DND-41 (cell line): ENCODE results near the gene PLEKHA6.

Experiments
- ATAC-seq: fragments of 200-7000 bp; cut with Tn5 transposase; 3 replicates; pipeline ENCODE4 v1.9.1; 2021; ENCODE audit warnings: low read depth; ENCODE audit not compliant: insufficient read depth
- DNase-seq: peaks from one replicate; pipeline ENCODE4 v3.0.0-alpha.2; 2020
- H2AFZ ChIP-seq: 2 replicates; pipeline ENCODE4 v1.6.0; 2012; ENCODE audit warnings: low read depth, low read length
- H3K27ac ChIP-seq: 2 replicates; pipeline ENCODE4 v1.5.1; 2012; ENCODE audit warnings: low read length, inconsistent platforms
- H3K27me3 ChIP-seq: fragments of 200-600 bp; sonication (generic); 2 replicates; pipeline ENCODE4 v1.6.0; 2012; ENCODE audit warnings: low read length, mild to moderate bottlenecking, inconsistent platforms; ENCODE audit not compliant: insufficient read depth, poor library complexity
- H3K36me3 ChIP-seq: 2 replicates; pipeline ENCODE4 v1.5.1; 2012; ENCODE audit warnings: low read length, inconsistent platforms; ENCODE audit not compliant: insufficient read depth
- H3K4me1 ChIP-seq: 2 replicates; pipeline ENCODE4 v1.5.1; 2012; ENCODE audit warnings: mild to moderate bottlenecking, low read length; ENCODE audit not compliant: insufficient read depth
- H3K4me2 ChIP-seq: 2 replicates; pipeline ENCODE4 v1.6.0; 2012; ENCODE audit warnings: mild to moderate bottlenecking, moderate library complexity, low read length, inconsistent platforms; ENCODE audit not compliant: insufficient read depth
- H3K4me3 ChIP-seq, 2 experiments: fragments of 200-600 bp in 1 of 2; shearing (Covaris generic) in 1 of 2; 2 replicates each; pipeline ENCODE4 v1.5.1; 2012 to 2016; ENCODE audit warnings: inconsistent platforms in 2 of 2, low read length in 2 of 2, mild to moderate bottlenecking in 2 of 2, low read depth in 1 of 2, moderate library complexity in 1 of 2
- H3K79me2 ChIP-seq: 2 replicates; pipeline ENCODE4 v1.6.0; 2012; ENCODE audit warnings: low read length, inconsistent platforms; ENCODE audit not compliant: insufficient read depth
- H3K9ac ChIP-seq: 2 replicates; pipeline ENCODE4 v1.6.0; 2012; ENCODE audit warnings: low read depth, mild to moderate bottlenecking, inconsistent platforms, low read length, moderate library complexity
- H3K9me3 ChIP-seq: 2 replicates; pipeline ENCODE4 v1.5.1; 2012; ENCODE audit warnings: low read length, moderate library complexity, mild to moderate bottlenecking, inconsistent platforms; ENCODE audit not compliant: insufficient read depth, severe bottlenecking
- H4K20me1 ChIP-seq: 2 replicates; pipeline ENCODE4 v1.6.0; 2012; ENCODE audit warnings: low read length; ENCODE audit not compliant: insufficient read depth
- CTCF ChIP-seq: IDR thresholded peaks from 2 replicates; pipeline ENCODE4 v1.5.1; 2012; ENCODE audit warnings: borderline replicate concordance, low read length, moderate library complexity, mild to moderate bottlenecking; ENCODE audit not compliant: poor library complexity, severe bottlenecking; ENCODE audit errors: extremely low read depth
- EZH2 ChIP-seq: IDR thresholded peaks from 3 replicates; pipeline ENCODE4 v1.6.1; 2012; ENCODE audit warnings: borderline replicate concordance, low read depth, mild to moderate bottlenecking, moderate library complexity, low read length, inconsistent platforms; ENCODE audit not compliant: severe bottlenecking

Gene PLEKHA6

DNA sequence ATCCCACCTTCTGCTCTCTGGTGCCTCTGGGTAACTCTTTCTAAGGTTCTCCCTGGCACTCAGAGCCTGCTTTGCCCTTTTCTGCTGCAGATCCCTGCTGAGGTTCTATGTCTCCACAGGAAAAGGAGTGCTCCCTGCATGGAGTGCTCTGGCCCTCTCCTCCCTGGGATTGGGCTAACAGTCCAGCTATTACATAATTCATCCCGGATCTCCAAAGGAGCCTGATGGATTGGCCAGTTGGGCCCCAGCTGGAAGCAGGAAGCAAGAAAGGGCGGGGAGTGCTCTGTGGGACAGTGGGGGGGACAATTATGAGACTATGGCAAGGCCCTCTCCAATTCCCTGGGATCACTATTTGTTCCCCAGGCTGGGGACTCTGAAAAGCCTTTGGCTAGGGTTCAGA, 94.1 kb downstream of the PLEKHA6 start:
- H3K9me3 ChIP-seq = no peaks in the 10 kb centered on the region
- no peak overlapping the region for H3K9ac ChIP-seq
- ATAC-seq (no peak), DNase-seq (no peak)
- H3K4me1 ChIP-seq = no peaks in the 10 kb centered on the region
- H3K4me2 ChIP-seq = no peak overlapping the region
- no peak overlapping the region for H3K27ac ChIP-seq
- H3K27me3 ChIP-seq = peaks cover 25% of the 10 kb centered on the region
- no peak overlapping the region for H2AFZ ChIP-seq
- TF ChIP-seq CTCF = no peak
- no peak for TF ChIP-seq EZH2
- H4K20me1 ChIP-seq = no peaks in the 10 kb centered on the region
- no peak overlapping the region for H3K4me3 ChIP-seq
- no peaks in the 10 kb centered on the region for H3K79me2 ChIP-seq
- no peaks in the 10 kb centered on the region for H3K36me3 ChIP-seq

DNA sequence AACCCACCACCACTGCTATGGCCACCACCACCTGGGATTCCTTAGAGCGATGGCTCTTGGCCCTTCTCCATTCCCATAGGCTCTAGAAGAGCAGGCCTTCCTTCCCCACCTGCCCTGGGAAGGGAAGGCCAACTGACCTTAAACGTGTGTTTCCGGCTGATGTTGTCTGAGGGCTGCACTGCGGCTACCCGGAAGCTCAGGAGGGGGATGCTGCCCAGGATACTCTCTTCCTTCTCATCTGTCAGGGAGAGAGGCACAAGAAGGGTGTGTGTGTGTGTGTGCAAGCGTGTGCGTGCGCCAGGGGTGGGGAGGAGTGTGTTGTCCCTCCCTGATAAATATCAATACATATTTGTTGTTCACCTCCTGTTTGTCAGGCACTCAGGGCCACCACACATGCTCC, 94.9 kb downstream of the PLEKHA6 start:
- Histone ChIP-seq H3K4me1 (no peaks in the 10 kb centered on the region), H3K79me2 (no peaks in the 10 kb centered on the region), H3K36me3 (no peaks in the 10 kb centered on the region), H3K4me2 (no peak overlapping the region), H3K4me3 (no peak overlapping the region), H3K27me3 (peaks cover 23% of the 10 kb centered on the region), H4K20me1 (no peaks in the 10 kb centered on the region), H2AFZ (no peak overlapping the region), H3K27ac (no peak overlapping the region), H3K9ac (no peak overlapping the region), H3K9me3 (no peaks in the 10 kb centered on the region)
- DNase-seq (no peak), ATAC-seq (no peak)
- TF ChIP-seq EZH2 (no peak), CTCF (no peak)

DNA sequence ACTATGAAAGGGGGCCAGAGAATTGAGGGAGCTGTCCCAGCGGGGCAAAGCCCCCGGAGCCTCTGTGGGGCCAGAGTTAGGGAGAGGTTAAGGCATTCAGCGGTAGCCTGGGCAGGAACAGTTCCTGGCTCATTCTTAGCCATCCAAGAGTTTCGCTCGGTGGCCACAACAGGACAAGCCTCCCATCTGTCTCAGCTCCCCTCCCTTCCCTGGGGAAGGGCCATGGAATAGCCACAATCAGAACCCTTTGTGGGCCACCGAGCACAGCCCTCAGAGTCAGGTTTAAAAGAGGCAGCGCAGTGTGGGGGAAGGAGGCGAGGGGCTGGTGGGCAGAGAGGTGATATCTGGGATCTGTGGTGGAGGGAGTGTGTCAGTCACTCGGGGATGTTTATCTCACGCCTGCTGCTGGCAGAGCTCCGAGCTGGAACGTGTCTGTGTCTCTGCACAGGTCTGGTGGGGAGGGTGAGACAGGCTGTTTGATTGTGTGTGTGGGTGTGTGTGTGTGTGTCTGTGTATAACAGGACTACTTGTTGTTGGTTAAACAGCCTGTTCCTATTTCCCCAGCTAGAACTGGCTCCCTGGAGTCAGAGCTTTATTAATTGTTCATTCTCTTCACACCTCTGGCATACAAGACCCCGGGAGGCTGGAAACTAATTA, 96.3 kb downstream of the PLEKHA6 start:
- Histone ChIP-seq H2AFZ (no peak overlapping the region), H4K20me1 (peaks cover 2% of the 10 kb centered on the region; the same call in 1 of the 2 replicates), H3K9ac (no peak overlapping the region), H3K9me3 (no peaks in the 10 kb centered on the region), H3K27ac (no peak overlapping the region), H3K79me2 (no peaks in the 10 kb centered on the region), H3K36me3 (no peaks in the 10 kb centered on the region), H3K4me3 (no peak overlapping the region), H3K27me3 (peaks cover 23% of the 10 kb centered on the region), H3K4me1 (no peaks in the 10 kb centered on the region), H3K4me2 (no peak overlapping the region)
- no peak for ATAC-seq
- no peak for DNase-seq
- TF ChIP-seq CTCF = no peak
- TF ChIP-seq EZH2 = no peak
